HG03378 (cell line): Measurements from ENCODE around the gene SLC22A5.
A peak's percentile ranks its signal among the peaks of the same experiment; 100 is the strongest.
"Not testable (repeated sequence)": the region's sequence is repeated elsewhere in the genome, so short reads cannot be mapped to it uniquely, and the experiment has no call there.

Experiments
- ATAC-seq: cut with Tn5 transposase; IDR thresholded peaks from one replicate; pipeline ENCODE4 v1.9.1; 2021; ENCODE audit warnings: mild to moderate bottlenecking, moderate library complexity; ENCODE audit not compliant: unreplicated experiment

Gene SLC22A5

GRCh38 chr5:132386644-132387286, 17.3 kb downstream of the SLC22A5 start:
- peak; percentile 85 for ATAC-seq

- ATAC-seq = no peak
Measured at GRCh38 chr5:132387640-132388117, 18.2 kb downstream of the SLC22A5 start.

GRCh38 chr5:132388244-132389050, 18.9 kb downstream of the SLC22A5 start:
- ATAC-seq = no peak

GRCh38 chr5:132389051-132389331, 19.5 kb downstream of the SLC22A5 start:
- ATAC-seq = no peak

GRCh38 chr5:132389585-132390286, 20.2 kb downstream of the SLC22A5 start:
- ATAC-seq = no peak

GRCh38 chr5:132391247-132391646, 21.7 kb downstream of the SLC22A5 start:
- no peak for ATAC-seq

GRCh38 chr5:132391870-132392269, 22.4 kb downstream of the SLC22A5 start:
- ATAC-seq = no peak

GRCh38 chr5:132392411-132392810, 22.9 kb downstream of the SLC22A5 start:
- ATAC-seq = no peak

GRCh38 chr5:132392978-132393825, 23.7 kb downstream of the SLC22A5 start:
- no peak for ATAC-seq

- no peak for ATAC-seq
Measured at GRCh38 chr5:132394667-132395259, 25.3 kb downstream of the SLC22A5 start.

- ATAC-seq = no peak
Measured at GRCh38 chr5:132396589-132397031, 27.1 kb downstream of the SLC22A5 start.

GRCh38 chr5:132397224-132397623, 27.7 kb downstream of the SLC22A5 start:
- no peak for ATAC-seq

- ATAC-seq = not testable (repeated sequence)
Measured at GRCh38 chr5:132397936-132398675, 28.6 kb downstream of the SLC22A5 start.

- ATAC-seq = not testable (repeated sequence)
Measured at GRCh38 chr5:132404041-132404440, 34.5 kb downstream of the SLC22A5 start.

- no peak for ATAC-seq
Measured at GRCh38 chr5:132405646-132406045, 36.1 kb downstream of the SLC22A5 start.

GRCh38 chr5:132406144-132406783, 36.8 kb downstream of the SLC22A5 start:
- ATAC-seq = no peak

GRCh38 chr5:132407970-132408369, 38.5 kb downstream of the SLC22A5 start:
- ATAC-seq = no peak

GRCh38 chr5:132408456-132408855, 38.9 kb downstream of the SLC22A5 start:
- no peak for ATAC-seq

- ATAC-seq = no peak
Measured at GRCh38 chr5:132408965-132409364, 39.5 kb downstream of the SLC22A5 start.
